H9 (cell line): ENCODE measurements around the gene TENM4. TPM values are rescaled to one million over a fixed set of nuclear protein-coding genes. Genes with fewer than 3 reads are reported as not detected.

ENCODE experiments used
- DNase-seq: peaks from one replicate; pipeline ENCODE4 v3.0.0-alpha.2; 2017
- H2AFZ ChIP-seq: one replicate; pipeline ENCODE4 v1.6.1; 2013; ENCODE audit warnings: mild to moderate bottlenecking, low read length, control low read depth, moderate library complexity
- H2AK5ac ChIP-seq: 2 replicates; pipeline ENCODE4 v1.6.1; 2013; ENCODE audit warnings: low read length, control low read depth, mixed read lengths; ENCODE audit not compliant: insufficient read length
- H2BK120ac ChIP-seq: one replicate; pipeline ENCODE4 v1.6.1; 2013; ENCODE audit warnings: low read depth, mild to moderate bottlenecking, low read length, control low read depth, inconsistent platforms; ENCODE audit not compliant: poor library complexity, severe bottlenecking
- H2BK12ac ChIP-seq: 2 replicates; pipeline ENCODE4 v1.6.1; 2013; ENCODE audit warnings: low read length, control low read depth, mixed read lengths, low read depth; ENCODE audit not compliant: insufficient read length
- H2BK15ac ChIP-seq: 2 replicates; pipeline ENCODE4 v1.6.1; 2013; ENCODE audit warnings: low read depth, low read length, control low read depth
- H2BK20ac ChIP-seq: one replicate; pipeline ENCODE4 v1.6.1; 2013; ENCODE audit warnings: low read depth, mild to moderate bottlenecking, low read length, control low read depth, inconsistent platforms; ENCODE audit not compliant: poor library complexity, severe bottlenecking
- H2BK5ac ChIP-seq: 2 replicates; pipeline ENCODE4 v1.6.1; 2013; ENCODE audit warnings: low read length, control low read depth, mixed read lengths; ENCODE audit not compliant: insufficient read length
- H3K14ac ChIP-seq: 2 replicates; pipeline ENCODE4 v1.6.1; 2013; ENCODE audit warnings: low read length, control low read depth; ENCODE audit not compliant: insufficient read depth
- H3K18ac ChIP-seq: 2 replicates; pipeline ENCODE4 v1.6.1; 2013; ENCODE audit warnings: low read depth, mild to moderate bottlenecking, mixed read lengths, low read length, control low read depth; ENCODE audit not compliant: insufficient read length
- H3K23ac ChIP-seq: 2 replicates; pipeline ENCODE4 v1.6.1; 2013; ENCODE audit warnings: low read length, control low read depth, mixed read lengths, low read depth; ENCODE audit not compliant: insufficient read length
- H3K23me2 ChIP-seq: 2 replicates; pipeline ENCODE4 v1.6.1; 2013; ENCODE audit warnings: low read depth, mild to moderate bottlenecking, mixed read lengths, low read length, control low read depth; ENCODE audit not compliant: insufficient read length, poor library complexity, severe bottlenecking
- H3K27ac ChIP-seq: 2 replicates; pipeline ENCODE4 v1.5.1; 2013; ENCODE audit warnings: low read length, control low read depth, mixed read lengths, low read depth; ENCODE audit not compliant: insufficient read length
- H3K27me3 ChIP-seq: 2 replicates; pipeline ENCODE4 v1.6.1; 2013; ENCODE audit warnings: low read length, control low read depth, inconsistent platforms; ENCODE audit not compliant: insufficient read depth
- H3K4ac ChIP-seq: 2 replicates; pipeline ENCODE4 v1.6.1; 2013; ENCODE audit warnings: low read depth, mild to moderate bottlenecking, control low read depth, inconsistent platforms, low read length, moderate library complexity
- H3K4me1 ChIP-seq: 2 replicates; pipeline ENCODE4 v1.6.1; 2013; ENCODE audit warnings: low read length, control low read depth, inconsistent platforms; ENCODE audit not compliant: insufficient read depth
- H3K4me2 ChIP-seq: 2 replicates; pipeline ENCODE4 v1.6.1; 2013; ENCODE audit warnings: low read length, control low read depth, mixed read lengths; ENCODE audit not compliant: insufficient read length, insufficient read depth
- H3K56ac ChIP-seq: 2 replicates; pipeline ENCODE4 v1.6.1; 2013; ENCODE audit warnings: low read depth, mild to moderate bottlenecking, mixed read lengths, low read length, control low read depth; ENCODE audit not compliant: insufficient read length
- H3K79me1 ChIP-seq: 2 replicates; pipeline ENCODE4 v1.6.1; 2013; ENCODE audit warnings: low read depth, mild to moderate bottlenecking, moderate library complexity, low read length, control low read depth, inconsistent platforms; ENCODE audit not compliant: insufficient read depth, poor library complexity, severe bottlenecking
- H3K79me2 ChIP-seq: 2 replicates; pipeline ENCODE4 v1.6.1; 2013; ENCODE audit warnings: low read length, control low read depth, inconsistent platforms; ENCODE audit not compliant: insufficient read depth
- H3K9ac ChIP-seq: 2 replicates; pipeline ENCODE4 v1.6.1; 2013; ENCODE audit warnings: low read length, control low read depth, mixed read lengths; ENCODE audit not compliant: insufficient read length; ENCODE audit errors: extremely low read depth
- H3K9me3 ChIP-seq: one replicate; pipeline ENCODE4 v1.6.1; 2013; ENCODE audit warnings: low read depth, low read length, inconsistent platforms; ENCODE audit not compliant: control insufficient read depth
- H3T11ph ChIP-seq: one replicate; pipeline ENCODE4 v1.6.1; 2013; ENCODE audit warnings: mild to moderate bottlenecking, low read length, control low read depth, inconsistent platforms
- H4K20me1 ChIP-seq: one replicate; pipeline ENCODE4 v1.6.1; 2013; ENCODE audit not compliant: control insufficient read depth, insufficient read length, insufficient read depth
- H4K5ac ChIP-seq: 2 replicates; pipeline ENCODE4 v1.6.1; 2013; ENCODE audit warnings: low read depth, mild to moderate bottlenecking, mixed read lengths, low read length, control low read depth; ENCODE audit not compliant: insufficient read length
- H4K8ac ChIP-seq: replicated peaks from 2 replicates; pipeline ENCODE4 v1.6.1; 2013; ENCODE audit warnings: low read length, control low read depth, mixed read lengths, low read depth; ENCODE audit not compliant: insufficient read length
- H4K91ac ChIP-seq: 2 replicates; pipeline ENCODE4 v1.6.1; 2013; ENCODE audit warnings: low read depth, mild to moderate bottlenecking, moderate library complexity, mixed read lengths, low read length, control low read depth; ENCODE audit not compliant: insufficient read length
- H3K27ac Mint-ChIP-seq, 3 experiments: 2 replicates in 2 of 3; 3 replicates in 1 of 3; pipeline ENCODE4 v1.8.0; 2020 to 2021; ENCODE audit warnings: mixed read lengths in 3 of 3, mild to moderate bottlenecking in 1 of 3, moderate library complexity in 1 of 3
- H3K27me3 Mint-ChIP-seq: 2 replicates; pipeline ENCODE4 v1.8.0; 2021; ENCODE audit warnings: low read depth, mild to moderate bottlenecking, moderate library complexity, mixed read lengths
- H3K36me3 Mint-ChIP-seq, 3 experiments: 2 replicates in 2 of 3; 3 replicates in 1 of 3; pipeline ENCODE4 v1.8.0; 2020 to 2021; ENCODE audit warnings: low read depth in 3 of 3, mixed read lengths in 3 of 3; ENCODE audit not compliant: insufficient read depth in 1 of 3
- H3K4me1 Mint-ChIP-seq, 2 experiments: 2 replicates each; pipeline ENCODE4 v1.8.0; 2020; ENCODE audit warnings: mixed read lengths in 2 of 2
- H3K4me3 Mint-ChIP-seq, 2 experiments: 2 replicates in 1 of 2; 3 replicates in 1 of 2; pipeline ENCODE4 v1.8.0; 2020 to 2021; ENCODE audit warnings: mild to moderate bottlenecking in 2 of 2, mixed read lengths in 2 of 2, moderate library complexity in 1 of 2
- H3K9me3 Mint-ChIP-seq, 2 experiments: 2 replicates in 1 of 2; 3 replicates in 1 of 2; pipeline ENCODE4 v1.8.0; 2020; ENCODE audit warnings: mild to moderate bottlenecking in 2 of 2, mixed read lengths in 2 of 2, moderate library complexity in 1 of 2
- WGBS: extraction: QIAGEN DNeasy Blood & Tissue Kit; methylation state at CpG from one replicate; pipeline ENCODE4 v1.1.7; 2013; ENCODE audit warnings: missing lambda C conversion rate, low lambda C conversion rate, mixed read lengths; ENCODE audit not compliant: insufficient read length; ENCODE audit errors: extremely low coverage; 5-methylcytosine and 5-hydroxymethylcytosine counted together
- total RNA-seq: library from RNA; stranded (reverse); gene quantifications from 2 replicates; pipeline ENCODE4 v1.2.1, GENCODE V29; 2021
- TF ChIP-seq, protein P1 (sequence below): fragments of 200-600 bp; sonication (generic); conservative IDR thresholded peaks from 3 replicates; pipeline ENCODE4 v1.8.0; 2021; ENCODE audit warnings: antibody characterized with exemption, mild to moderate bottlenecking

The TENM4 gene
- total RNA-seq, 1 experiment from 2014 or later = 4.6 TPM

DNA sequence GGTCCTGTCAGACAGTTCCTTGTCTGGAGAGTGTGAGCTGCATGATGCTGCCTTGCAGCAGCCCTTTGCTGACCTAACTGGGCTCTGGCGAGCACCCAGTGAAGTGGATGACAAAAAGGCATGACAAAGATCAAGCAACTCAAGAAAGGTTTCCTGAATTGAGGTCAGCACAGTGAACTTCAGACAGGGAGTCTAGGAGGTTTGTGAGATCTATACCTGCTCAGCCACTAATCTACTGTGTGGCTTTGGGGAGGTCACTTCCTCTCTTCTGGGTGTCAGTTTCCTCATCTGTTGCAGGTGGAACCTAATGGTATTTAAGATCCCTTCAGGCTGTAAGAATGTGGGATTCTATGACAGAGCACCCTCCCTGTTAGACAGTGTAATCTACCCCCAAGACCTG lies 652.3 kb downstream of the TENM4 start:
- no peak overlapping the region for H2BK12ac ChIP-seq
- no peak overlapping the region for H2AK5ac ChIP-seq
- no peaks in the 10 kb centered on the region for H3K4me1 ChIP-seq
- no peak overlapping the region for H3K27ac ChIP-seq
- H4K20me1 ChIP-seq = no peaks in the 10 kb centered on the region
- no peak overlapping the region for H4K8ac ChIP-seq
- no peak overlapping the region for H3K18ac ChIP-seq
- no peak overlapping the region for H3K4ac ChIP-seq
- H3K56ac ChIP-seq = no peak overlapping the region
- peaks cover 17 to 25% of the 10 kb centered on the region in 2 experiments for H3K4me1 Mint-ChIP-seq
- H2AFZ ChIP-seq = no peak overlapping the region
- H3K36me3 Mint-ChIP-seq = no peaks in the 10 kb centered on the region
- no peak overlapping the region for H2BK20ac ChIP-seq
- no peaks in the 10 kb centered on the region for H3K79me2 ChIP-seq
- H3K27ac Mint-ChIP-seq = no peak overlapping the region
- no CpG with 5 or more reads among the region's 1 CpG for WGBS
- H3K23me2 ChIP-seq = no peaks in the 10 kb centered on the region
- no peak overlapping the region for H2BK15ac ChIP-seq
- no peak for DNase-seq
- H3K9ac ChIP-seq = no peak overlapping the region
- no peaks in the 10 kb centered on the region for H3K27me3 Mint-ChIP-seq
- no peak overlapping the region for H3K4me3 Mint-ChIP-seq
- H3K79me1 ChIP-seq = no peaks in the 10 kb centered on the region
- no peak overlapping the region for H3K4me2 ChIP-seq
- no peak overlapping the region for H2BK120ac ChIP-seq
- no peak overlapping the region for H2BK5ac ChIP-seq
- H3T11ph ChIP-seq = no peak overlapping the region
- TF ChIP-seq, protein P1, sequence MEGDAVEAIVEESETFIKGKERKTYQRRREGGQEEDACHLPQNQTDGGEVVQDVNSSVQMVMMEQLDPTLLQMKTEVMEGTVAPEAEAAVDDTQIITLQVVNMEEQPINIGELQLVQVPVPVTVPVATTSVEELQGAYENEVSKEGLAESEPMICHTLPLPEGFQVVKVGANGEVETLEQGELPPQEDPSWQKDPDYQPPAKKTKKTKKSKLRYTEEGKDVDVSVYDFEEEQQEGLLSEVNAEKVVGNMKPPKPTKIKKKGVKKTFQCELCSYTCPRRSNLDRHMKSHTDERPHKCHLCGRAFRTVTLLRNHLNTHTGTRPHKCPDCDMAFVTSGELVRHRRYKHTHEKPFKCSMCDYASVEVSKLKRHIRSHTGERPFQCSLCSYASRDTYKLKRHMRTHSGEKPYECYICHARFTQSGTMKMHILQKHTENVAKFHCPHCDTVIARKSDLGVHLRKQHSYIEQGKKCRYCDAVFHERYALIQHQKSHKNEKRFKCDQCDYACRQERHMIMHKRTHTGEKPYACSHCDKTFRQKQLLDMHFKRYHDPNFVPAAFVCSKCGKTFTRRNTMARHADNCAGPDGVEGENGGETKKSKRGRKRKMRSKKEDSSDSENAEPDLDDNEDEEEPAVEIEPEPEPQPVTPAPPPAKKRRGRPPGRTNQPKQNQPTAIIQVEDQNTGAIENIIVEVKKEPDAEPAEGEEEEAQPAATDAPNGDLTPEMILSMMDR = no peak
- no peaks in the 10 kb centered on the region for H3K9me3 Mint-ChIP-seq
- no peak overlapping the region for H4K5ac ChIP-seq
- no peaks in the 10 kb centered on the region for H3K9me3 ChIP-seq
- no peak overlapping the region for H4K91ac ChIP-seq
- H3K23ac ChIP-seq = no peak overlapping the region
- no peaks in the 10 kb centered on the region; the same call in 1 of the 2 replicates for H3K27me3 ChIP-seq
- no peak overlapping the region for H3K14ac ChIP-seq
